Measurements from ENCODE around the gene ZBTB46.
"Not testable (repeated sequence)": the region's sequence is repeated elsewhere in the genome, so short reads cannot be mapped to it uniquely, and the experiment has no call there.

ZBTB46 gene

DNA sequence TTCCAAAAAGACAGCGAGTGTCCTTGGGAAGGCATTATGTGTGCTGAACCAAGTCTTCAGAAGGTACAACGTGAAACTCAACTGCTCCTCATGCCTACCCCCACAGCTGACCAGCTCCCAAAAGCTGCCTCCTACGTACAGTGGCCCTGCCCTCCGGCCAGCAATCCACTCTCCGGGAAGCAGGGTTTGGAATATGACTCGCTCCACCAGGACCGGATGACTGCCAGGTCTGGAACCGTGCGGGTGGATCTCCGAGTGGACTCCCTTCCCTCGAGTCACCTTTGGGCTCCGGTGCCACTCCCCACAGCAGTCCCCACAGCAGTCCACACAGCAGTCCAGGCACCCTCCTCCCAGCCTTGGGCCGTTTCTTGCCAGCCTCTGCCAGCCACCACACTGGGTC is 4.3 kb downstream of the ZBTB46 start:
- Histone ChIP-seq H3K4me3 (no peak overlapping the region), H3K27ac (no peak overlapping the region)

DNA sequence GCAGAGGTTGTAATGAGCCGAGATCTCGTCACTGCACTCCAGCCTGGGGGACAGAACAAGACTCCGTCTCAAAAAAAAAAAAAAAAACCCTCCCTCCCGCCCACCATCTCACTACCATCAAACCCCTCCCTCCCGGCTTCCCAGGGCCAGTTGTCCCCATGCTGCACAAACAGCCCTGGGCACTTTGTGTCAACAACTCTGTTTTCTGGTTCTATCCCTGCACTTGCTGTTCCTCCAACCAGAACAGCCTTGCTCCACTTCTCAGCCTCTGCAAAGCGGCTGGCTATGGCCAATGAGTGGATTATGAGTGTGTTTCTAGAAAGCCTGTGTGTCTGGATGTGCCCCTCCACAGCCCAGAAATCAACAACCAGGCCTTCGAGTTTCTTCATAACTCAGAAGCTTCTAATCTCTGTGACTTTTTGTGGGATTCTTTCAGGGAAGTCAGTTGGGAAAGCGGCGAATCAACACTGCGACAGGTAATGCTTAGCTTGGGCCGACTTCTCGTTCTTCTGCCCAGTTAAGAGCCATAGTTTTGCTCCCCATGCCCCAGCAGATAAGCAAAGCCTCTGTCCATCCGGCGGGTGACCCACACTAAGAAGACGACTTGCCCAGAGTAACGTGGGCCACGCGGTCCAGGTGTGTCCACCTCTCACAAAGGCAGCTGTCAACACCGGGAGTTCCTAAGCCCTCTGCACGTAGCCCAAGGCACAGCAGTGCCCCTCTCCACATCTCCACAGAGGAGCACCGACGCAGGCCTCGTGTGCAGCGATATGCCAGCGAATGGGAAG is 5.5 kb downstream of the ZBTB46 start:
- no peak overlapping the region for H3K4me3 ChIP-seq
- H3K27ac ChIP-seq: no peak overlapping the region

DNA sequence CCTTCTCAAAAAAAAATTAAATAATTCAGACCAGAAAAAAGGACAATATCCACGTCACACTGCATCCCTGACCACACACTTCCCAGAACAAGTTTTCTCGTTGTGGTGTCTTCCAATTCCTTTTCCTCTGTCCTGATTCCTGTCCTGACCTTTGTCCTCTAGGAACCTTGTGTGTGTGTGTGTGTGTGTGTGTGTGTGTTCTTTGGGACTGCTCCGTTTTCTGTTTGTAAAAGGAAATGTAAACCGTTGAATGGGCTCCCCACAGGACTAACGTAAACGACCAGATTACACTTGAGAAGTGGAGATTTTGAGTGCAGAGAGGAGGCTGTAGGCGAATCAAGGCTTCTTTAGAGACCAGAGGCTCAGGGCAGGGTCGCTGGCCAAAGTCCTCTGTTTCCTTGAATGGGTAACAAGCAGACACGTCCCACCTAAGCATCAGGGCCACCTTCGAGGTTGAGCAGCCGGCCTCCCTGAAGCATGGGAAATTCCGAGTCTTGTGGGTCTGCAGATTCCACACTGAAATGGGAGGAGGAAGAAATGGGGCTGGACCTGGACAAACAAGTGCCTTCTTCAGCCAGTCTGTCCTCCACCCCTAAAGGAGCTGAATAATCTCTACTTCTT is 7.3 kb downstream of the ZBTB46 start:
- Histone ChIP-seq H3K4me3 (no peak overlapping the region), H3K27ac (no peak overlapping the region)

DNA sequence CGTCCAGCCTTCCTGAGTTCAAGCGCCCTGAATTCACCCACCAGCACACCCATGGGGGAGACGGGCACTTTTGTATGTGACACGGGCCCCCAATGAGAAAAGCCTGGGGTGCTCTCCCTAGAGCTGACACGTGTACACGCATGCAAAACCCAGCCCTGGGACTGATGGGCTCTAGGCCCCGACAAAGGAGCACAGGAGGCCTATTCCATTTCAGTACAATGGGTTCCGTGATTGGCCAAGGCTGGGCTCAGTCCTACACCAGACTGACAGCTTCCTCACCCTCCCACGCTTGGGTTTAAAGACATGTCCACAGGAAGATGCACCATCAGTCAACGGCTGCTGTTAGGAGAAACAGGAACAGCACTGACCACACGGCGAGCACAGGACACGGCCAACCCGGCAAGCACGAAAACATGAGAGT is 8.8 kb downstream of the ZBTB46 start:
- no peak overlapping the region for H3K27ac ChIP-seq
- H3K4me3 ChIP-seq: no peak overlapping the region

DNA sequence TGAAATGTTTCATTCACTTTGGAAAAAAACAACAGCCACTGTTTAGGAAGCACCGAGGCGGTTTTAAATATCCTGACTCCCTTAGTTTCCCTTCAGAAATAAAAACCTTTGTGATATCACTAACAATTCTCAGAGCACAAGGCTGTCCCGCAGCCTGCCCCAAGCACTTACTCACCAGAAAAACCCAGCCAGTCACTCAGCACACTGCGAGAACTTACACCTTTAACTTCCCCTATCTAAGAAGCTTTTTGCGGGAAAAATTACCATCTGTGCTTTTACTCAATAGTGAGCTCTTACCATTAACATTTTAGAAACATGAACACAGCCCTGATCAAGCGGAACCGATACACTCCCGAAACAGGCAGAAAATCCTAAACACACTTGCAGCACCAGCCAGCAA is 9.3 kb downstream of the ZBTB46 start:
- Histone ChIP-seq H3K27ac (no peak overlapping the region), H3K4me3 (no peak overlapping the region)

DNA sequence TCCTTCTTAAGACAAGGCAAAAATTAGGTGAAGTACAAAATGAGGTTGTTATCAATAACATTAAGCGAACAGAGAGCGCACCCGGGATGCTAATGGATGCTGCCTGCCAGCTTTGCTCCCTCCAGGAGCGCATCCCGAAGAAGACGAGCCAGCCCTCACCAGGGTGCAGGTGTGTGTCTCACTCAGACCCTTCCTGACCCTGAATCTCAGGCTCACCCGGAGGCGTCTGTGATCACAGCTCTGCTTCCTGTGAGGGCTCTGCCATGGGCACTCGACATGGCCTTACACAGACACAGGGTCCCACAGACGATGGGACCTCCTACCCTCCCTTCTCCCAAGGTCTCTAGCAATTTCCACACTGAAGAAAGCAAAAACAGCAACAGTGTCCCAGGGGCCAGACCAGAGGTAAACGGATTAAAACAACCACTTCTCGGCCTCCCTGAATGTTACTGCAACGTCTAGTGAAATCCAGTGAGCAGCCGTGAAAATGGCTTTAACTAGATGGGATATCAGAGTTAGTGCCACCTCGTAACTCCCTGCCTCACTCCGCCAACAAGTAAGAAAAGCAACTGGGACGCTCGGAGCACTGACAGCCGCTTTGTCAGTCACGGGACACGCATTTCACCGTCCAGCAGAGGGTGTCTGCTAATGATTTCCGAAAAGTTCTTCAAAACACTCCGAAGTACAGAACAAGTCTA is 11.7 kb downstream of the ZBTB46 start:
- H3K27ac ChIP-seq: peak overlapping the region in 1 of 21 experiments; percentile 49
- peak overlapping the region in 1 of 7 experiments; percentile 1 for H3K4me3 ChIP-seq

DNA sequence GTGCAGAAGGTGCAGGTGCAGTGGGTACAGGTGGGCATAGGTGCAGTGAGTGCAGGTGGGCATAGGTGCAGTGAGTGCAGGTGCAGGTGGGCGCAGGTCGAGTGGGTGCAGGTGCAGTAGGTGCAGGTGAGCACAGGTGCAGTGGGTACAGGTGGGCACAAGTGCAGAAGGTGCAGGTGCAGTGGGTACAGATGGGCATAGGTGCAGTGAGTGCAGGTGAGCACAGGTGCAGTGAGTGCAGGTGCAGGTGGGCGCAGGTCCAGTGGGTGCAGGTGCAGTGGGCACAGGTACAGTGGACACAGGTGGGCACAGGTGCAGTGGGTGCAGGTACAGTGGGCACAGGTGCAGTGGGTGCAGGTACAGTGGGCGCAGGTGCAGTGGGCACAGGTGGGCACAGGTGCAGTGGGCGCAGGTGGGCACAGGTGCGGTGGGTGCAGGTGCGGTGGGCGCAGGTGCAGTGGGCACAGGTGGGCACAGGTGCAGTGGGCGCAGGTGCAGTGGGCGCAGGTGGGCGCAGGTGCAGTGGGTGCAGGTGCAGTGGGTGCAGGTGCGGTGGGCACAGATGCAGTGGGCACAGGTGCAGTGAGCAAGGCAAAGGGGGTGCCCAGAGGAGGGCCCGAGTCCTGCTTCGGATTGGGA is 15.3 kb downstream of the ZBTB46 start:
- Histone ChIP-seq H3K4me3 (no peak overlapping the region), H3K27ac (no peak overlapping the region)

DNA sequence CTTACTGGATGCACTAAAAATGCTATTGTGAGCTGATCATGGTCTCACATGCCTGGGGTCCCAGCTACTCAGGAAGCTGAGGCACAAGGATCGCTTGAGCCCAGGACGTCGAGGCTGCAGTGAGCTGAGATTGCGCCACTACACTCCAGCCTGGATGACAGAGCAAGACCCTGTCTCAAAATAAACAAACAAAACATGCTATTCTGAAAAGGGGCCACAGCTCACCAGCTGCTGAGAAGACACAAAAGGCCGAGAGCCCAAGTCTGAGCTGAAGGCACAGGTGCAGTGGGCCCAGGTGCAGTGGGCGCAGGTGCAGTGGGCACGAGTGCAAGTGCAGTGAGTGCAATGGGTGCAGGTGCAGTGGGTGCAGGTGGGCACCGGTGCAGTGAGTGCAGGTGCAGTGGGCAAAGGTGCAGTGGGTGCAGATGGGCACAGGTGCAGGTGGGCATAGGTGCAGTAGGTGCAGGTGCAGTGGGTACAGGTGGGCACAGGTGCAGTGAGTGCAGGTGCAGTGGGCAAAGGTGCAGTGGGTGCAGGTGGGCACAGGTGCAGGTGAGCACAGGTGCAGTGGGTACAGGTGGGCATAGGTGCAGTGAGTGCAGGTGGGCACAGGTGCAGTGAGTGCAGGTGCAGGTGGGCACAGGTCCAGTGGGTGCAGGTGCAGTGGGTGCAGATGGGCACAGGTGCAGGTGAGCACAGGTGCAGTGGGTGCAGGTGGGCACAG is 16.0 kb downstream of the ZBTB46 start:
- Histone ChIP-seq H3K27ac (no peak overlapping the region), H3K4me3 (no peak overlapping the region)

DNA sequence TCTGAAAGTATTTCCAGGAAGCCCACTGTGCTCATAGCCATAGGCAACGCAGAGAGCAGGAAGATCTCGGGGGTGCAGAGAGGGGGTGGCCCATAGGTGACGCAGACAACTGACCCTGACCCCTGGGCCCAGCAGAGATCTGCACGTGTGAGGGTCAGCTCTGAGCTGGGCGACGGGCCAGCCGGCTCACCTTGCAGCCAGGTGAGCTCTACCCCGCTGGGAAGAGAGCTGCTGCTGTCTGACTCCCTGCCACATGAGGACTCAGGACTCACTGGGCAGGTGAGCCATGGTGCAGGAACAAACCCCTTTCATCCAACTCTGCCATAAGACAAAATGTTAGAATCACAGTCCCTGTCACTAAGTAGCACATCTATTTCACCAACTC is 19.6 kb downstream of the ZBTB46 start:
- Histone ChIP-seq H3K27ac (no peak overlapping the region), H3K4me3 (no peak overlapping the region)

DNA sequence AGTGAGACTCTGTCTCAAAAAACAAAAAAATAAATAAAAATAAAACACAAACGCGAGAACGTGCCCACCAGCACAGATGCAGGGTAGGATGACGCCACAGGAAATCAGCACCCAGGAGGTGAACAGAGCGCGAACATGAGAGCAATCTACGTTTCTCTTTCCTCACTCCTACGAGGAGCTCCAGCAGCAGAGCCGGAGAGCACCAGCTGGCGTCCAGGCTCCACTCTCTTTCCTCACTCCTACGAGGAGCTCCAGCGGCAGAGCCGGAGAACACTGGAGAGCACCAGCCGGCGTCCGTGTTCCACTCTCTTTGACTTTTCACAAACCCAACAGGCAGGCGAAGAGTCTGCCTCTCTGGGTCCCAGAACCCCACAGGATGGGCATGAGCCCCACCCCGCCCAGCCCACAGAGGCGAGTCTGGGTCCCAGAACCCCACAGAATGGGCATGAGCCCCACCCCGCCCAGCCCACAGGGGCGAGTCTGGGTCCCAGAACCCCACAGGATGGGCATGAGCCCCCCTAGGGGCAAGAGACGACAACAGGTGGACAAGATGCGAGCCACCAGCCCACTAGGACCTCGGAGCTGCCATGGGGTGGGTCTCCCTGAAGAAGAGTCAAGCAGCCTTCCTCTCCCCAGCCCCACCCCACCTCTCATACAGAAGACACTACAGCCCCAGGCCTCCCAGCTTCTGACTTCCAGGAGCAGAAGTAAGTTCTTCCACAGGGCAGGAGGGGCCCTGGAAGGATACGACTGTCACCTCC is 20.2 kb downstream of the ZBTB46 start:
- H3K4me3 ChIP-seq: no peak overlapping the region
- H3K27ac ChIP-seq: no peak overlapping the region

DNA sequence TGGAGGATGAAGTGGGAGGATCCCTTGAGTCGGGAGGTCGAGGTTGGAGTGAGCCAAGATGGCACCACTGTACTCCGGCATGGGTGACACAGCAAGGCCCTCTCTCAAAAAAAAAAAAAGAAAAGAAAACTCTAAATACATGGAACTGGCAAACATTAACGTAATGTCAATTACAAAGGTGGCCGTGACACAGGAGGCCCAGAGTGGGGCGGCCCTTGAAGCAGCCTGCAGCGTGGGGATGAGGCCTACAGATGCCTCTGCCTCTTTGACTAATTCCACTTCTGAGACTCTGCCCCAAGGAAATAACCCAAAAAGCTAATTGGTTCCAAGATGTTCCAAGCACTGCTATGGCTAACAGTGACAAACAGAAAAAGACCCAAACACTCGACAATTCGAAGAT is 21.2 kb downstream of the ZBTB46 start:
- Histone ChIP-seq H3K4me3 (no peak overlapping the region), H3K27ac (no peak overlapping the region)

DNA sequence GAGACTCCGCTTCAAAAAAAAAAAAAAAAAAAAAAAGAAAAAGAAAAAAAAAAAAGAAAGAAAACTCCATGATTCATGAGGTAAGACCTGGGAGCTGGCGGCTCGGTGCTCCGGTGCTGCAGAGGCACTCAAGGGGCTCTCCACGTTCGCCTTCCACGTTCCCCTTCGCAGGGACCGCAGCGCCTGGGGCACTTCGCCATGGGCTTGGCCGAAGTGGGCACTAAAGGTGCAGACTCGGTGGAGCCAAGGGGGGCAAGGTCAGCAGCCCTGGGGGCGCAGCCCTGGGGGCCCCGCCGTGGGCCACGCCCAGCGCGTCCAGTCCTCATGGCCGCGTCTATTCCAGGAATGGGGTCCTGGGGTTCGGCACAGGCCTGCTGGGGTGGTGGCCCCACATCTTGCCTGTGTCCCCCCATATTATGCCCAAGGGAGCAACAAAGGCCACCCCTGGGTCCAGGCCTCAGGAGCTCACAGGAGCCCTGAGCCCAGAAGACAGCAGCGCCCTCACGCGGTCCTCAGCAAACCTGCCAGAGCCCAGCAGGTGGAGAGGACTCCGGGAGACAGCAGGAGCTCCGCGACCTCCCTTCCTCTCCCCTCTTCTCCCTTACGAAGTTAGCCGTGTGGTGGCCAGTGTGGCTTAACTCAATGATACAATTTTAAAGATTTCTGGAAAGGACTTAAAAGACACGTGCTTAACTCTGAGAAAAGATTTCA is 21.9 kb downstream of the ZBTB46 start:
- no peak overlapping the region for H3K4me3 ChIP-seq
- H3K27ac ChIP-seq: no peak overlapping the region

DNA sequence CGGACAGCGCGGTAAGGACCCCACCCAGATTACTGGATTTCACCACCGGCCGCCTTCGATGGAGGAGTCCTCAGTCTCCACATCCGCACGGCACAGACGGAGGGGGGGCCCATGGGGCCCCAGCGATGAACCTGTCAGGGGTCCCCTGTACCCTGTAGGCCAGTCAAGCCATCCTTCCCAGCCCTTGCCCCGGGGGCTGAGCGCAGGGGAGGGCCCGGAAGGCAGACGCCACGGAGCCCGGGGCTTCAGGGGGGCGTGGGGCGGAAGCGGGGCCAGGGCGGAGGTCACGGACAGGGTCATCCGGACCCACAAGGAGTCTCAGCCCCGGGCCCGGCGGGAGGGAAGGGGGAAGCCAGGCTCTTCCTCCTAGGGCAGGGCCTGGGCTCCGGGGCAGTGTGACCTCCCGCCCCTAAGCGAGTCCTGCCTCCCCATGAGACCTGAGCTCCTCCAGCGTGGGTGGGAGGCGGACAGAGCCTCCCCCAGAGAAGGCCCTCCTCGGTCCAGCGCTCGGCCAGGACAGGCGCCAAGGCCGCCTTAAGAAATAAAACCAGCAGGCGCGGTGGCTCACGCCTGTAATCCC is 22.8 kb downstream of the ZBTB46 start:
- H3K4me3 ChIP-seq: no peak overlapping the region
- no peak overlapping the region for H3K27ac ChIP-seq

DNA sequence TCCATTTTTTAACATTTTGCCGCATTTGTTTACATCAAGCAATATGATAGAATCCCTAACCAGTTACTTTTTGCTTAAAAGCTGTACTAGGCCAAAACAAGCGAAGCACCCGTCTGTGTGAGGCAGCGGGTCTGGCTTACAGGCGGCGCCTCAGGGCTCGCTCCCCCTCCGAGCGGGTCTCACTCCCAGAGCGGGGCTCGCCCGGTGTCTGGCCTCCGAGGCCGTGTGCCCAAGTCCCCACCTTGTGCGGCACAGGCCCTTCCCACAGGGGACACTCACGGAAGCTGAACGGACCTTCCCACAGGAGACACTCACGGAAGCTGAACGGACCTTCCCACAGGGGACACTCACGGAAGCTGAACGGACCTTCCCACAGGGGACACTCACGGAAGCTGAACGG is 23.4 kb downstream of the ZBTB46 start:
- Histone ChIP-seq H3K27ac (no peak overlapping the region), H3K4me3 (no peak overlapping the region)

DNA sequence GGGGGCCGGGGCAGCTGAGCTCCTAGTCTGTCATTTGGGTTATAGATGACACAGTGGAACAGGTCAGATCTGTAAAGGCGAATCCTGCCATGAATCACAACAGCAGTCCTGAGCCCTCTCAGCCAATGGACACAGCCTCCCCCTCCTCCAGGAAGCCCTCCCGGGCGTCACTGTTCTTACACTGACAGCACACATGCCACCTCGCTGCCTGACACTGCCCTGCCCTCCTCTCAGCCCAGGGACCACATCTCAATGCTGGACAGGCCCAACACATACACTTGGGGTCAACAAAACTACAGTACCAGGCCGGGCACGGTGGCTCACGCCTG is 26.8 kb downstream of the ZBTB46 start:
- no peak overlapping the region for H3K4me3 ChIP-seq
- H3K27ac ChIP-seq: peak overlapping the region in 10 of 21 experiments; percentile 9 to 85 (median 52)

DNA sequence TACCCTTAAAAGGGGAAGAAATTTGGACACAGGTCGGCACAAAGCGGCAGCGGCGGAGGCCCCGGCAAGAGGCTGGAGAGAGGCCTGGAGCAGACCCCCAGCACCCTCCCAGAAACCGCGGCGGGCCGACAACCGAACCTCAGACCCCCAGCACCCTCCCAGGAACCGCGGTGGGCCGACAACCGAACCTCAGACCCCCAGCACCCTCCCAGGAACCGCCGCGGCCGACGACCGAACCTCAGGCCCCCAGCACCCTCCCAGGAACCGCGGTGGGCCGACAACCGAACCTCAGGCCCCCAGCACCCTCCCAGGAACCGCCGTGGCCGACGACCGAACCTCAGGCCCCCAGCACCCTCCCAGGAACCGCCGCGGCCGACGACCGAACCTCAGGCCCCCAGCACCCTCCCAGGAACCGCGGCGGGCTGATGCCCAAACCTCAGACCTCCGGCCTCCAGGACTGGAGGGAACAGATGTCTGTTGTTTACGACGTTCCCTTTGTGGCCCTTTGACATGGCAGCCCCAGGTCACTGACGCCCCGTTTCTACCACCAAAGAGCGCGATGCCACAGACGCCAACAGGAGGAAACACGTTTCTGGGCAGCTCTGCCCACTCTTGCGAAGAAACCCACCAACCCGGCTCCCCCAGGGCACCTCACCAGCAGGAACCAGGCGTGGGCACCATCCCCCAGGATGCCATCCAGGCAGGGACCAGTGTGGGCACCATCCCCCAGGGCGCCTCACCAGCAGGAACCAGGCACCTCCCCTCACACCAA is 28.4 kb downstream of the ZBTB46 start:
- Histone ChIP-seq H3K4me3 (no peak overlapping the region), H3K27ac (peak overlapping the region in 4 of 21 experiments; percentile 10 to 77 (median 17))

DNA sequence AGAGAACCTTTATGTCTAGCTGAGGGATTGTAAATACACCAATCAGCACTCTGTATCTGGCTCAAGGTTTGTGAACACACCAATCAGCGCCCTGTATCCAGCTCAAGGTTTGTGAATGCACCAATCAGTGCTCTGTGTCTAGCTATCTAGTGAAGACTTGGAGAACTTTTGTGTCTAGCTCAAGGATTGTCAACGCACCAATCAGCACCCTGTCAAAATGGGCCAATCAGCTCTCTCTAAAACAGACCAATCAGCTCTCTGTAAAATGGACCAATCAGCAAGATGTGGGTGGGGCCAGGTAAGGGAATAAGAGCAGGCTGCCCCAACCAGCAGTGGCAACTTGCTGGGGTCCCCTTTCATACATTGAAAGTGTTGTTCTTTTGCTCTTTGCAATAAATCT is 29.9 kb downstream of the ZBTB46 start:
- not testable (repeated sequence) for H3K27ac ChIP-seq, H3K4me3 ChIP-seq

DNA sequence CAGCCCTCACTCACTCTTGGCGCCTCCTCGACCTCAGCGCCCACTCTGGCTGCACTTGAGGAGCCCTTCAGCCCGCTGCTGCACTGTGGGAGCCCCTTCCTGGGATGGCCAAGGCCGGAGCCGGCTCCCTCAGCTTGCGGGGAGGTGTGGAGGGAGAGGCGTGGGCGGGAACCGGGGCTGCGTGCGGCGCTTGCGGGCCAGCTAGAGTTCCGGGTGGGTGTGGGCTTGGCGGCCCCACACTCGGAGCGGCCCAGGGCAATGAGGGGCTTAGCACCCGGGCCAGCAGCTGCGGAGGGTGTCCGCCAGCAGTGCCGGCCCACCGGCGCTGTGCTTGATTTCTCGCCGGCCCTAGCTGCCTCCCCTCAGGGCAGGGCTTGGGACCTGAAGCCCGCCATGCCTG is 30.7 kb downstream of the ZBTB46 start:
- H3K4me3 ChIP-seq, H3K27ac ChIP-seq: not testable (repeated sequence)
